ENCODE data around the gene CDKL5.

The CDKL5 gene

DNA sequence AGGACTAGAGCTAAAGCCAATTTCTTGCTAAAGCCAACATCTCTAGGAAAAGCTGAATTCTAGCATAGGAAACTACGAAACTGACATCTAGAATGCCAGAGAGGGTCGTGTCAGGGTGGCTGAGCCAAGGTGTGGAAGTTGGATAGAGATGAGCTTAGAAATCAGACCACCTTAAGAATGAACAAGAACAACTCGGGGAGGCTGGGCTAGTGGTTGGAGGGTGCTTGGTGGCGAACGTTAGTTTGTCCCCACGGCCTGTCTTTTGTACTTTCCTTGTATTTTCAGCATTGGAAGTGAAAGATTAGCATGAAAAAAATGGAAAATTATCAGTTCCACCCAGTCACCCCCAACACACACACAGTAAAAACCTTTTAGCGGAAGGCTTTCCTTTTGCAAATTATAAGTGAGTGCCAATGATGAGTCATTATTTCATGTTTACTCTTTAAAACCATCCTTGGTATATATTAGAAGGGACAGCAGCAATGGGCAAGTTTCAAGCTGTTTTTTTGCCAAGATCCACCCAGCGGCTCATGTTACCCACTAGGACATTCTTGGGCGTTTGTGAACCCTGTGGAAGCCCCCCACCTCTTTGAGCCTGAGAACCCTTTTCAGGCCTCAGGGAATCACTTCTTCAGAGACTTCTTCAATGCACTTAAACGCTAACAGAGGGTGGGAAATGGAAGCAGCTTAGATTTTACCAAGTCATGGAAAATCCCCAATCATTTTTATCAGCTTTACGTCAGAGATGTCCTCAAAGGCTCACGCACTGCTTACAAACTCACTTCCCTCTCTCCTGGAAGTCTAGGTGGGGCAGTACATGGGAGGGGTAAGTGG, 277.2 kb downstream of the CDKL5 start:
- DNase-seq (ENCODE audit: low read depth), result peak; percentile 59
- H3K4me3 ChIP-seq (ENCODE audit: low read depth, low read length), result no peak overlapping the region
- TF ChIP-seq, protein P1, sequence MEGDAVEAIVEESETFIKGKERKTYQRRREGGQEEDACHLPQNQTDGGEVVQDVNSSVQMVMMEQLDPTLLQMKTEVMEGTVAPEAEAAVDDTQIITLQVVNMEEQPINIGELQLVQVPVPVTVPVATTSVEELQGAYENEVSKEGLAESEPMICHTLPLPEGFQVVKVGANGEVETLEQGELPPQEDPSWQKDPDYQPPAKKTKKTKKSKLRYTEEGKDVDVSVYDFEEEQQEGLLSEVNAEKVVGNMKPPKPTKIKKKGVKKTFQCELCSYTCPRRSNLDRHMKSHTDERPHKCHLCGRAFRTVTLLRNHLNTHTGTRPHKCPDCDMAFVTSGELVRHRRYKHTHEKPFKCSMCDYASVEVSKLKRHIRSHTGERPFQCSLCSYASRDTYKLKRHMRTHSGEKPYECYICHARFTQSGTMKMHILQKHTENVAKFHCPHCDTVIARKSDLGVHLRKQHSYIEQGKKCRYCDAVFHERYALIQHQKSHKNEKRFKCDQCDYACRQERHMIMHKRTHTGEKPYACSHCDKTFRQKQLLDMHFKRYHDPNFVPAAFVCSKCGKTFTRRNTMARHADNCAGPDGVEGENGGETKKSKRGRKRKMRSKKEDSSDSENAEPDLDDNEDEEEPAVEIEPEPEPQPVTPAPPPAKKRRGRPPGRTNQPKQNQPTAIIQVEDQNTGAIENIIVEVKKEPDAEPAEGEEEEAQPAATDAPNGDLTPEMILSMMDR (conservative IDR thresholded peaks at IDR 0.05; ENCODE audit: low read depth, low read length), result no peak

All from choroid plexus epithelial cell (primary cell).